ENCODE results near the gene SLC25A3. TPM values are rescaled to one million over a fixed set of nuclear protein-coding genes. Genes with fewer than 3 reads are reported as not detected.

The SLC25A3 gene
- total RNA-seq, 1 donor from 2014 or later: 437 TPM

Other genes with a start within 250 kb of the SLC25A3 start
- 21.7 TPM for gene TMPO, start 78.1 kb upstream of the SLC25A3 start, total RNA-seq
- 22.6 TPM for gene IKBIP, start 51.1 kb downstream of the SLC25A3 start, total RNA-seq
- gene APAF1, start 51.6 kb downstream of the SLC25A3 start, total RNA-seq: 14.6 TPM

Data from mesenteric fat pad (tissue), 1 donor.